HepG2 (cell line): ENCODE results near the gene TMEM131L. TPM values are rescaled to one million over a fixed set of nuclear protein-coding genes. Genes with fewer than 3 reads are reported as not detected.
A peak's percentile ranks its signal among the peaks of the same experiment; 100 is the strongest.

ENCODE experiments used
- ATAC-seq: fragments of 200-7000 bp; cut with Tn5 transposase; 3 replicates; pipeline ENCODE4 v1.9.1; 2020; ENCODE audit warnings: mild to moderate bottlenecking, moderate library complexity
- BruUV-seq: library from RNA; stranded (reverse); fragments of 400-500 nt; replicated peaks from 2 replicates; lab custom pipeline; 2021; lab: Mats Ljungman, UMichigan
- CTCF ChIA-PET: fragments of 300-600 bp; formaldehyde crosslinking; extraction: SDS; loops from one replicate; lab custom pipeline; 2021; ENCODE audit warnings: low total read pairs, inconsistent platforms, low intra/inter-chr PET ratio; lab: Yijun Ruan, JAX
- POLR2A ChIA-PET: fragments of 350-600 bp; sonication (Branson Sonifier 250); formaldehyde crosslinking; loops from one replicate; lab custom pipeline; 2020; ENCODE audit warnings: antibody characterized with exemption, inconsistent platforms; lab: Yijun Ruan, JAX
- DNase-seq: peaks from one replicate; pipeline ENCODE4 v3.0.0-alpha.2; 2015; ENCODE audit warnings: low spot score
- FAIRE-seq: peaks from 3 replicates; lab custom pipeline; 2011; peaks lifted over from hg19 to GRCh38; lab: Jason Lieb, UNC
- H2AFZ ChIP-seq: one replicate; pipeline ENCODE4 v1.6.1; 2011; ENCODE audit warnings: low read length, inconsistent platforms
- H3K27ac ChIP-seq: fragments of 300-600 bp; 3 replicates; pipeline ENCODE4 v1.8.0; 2011; ENCODE audit warnings: mixed run types, mild to moderate bottlenecking, mixed read lengths, low read length, inconsistent platforms; ENCODE audit not compliant: insufficient read depth; ENCODE audit errors: extremely low read length
- H3K27me3 ChIP-seq, 2 experiments: fragments of 200-600 bp in 1 of 2; 2 replicates in 1 of 2; 3 replicates in 1 of 2; pipeline versions ENCODE4 v1.6.0 to v1.8.0; 2011; ENCODE audit warnings: low read length in 2 of 2, mild to moderate bottlenecking in 2 of 2, moderate library complexity in 2 of 2, inconsistent platforms in 1 of 2; ENCODE audit not compliant: insufficient read depth in 2 of 2, control insufficient read depth in 1 of 2
- H3K36me3 ChIP-seq, 2 experiments: fragments of 200-600 bp in 1 of 2; replicated peaks in 1 of 2; 2 replicates in 1 of 2; 3 replicates in 1 of 2; pipeline versions ENCODE4 v1.5.1 to v1.8.0; 2011; ENCODE audit warnings: low read length in 2 of 2, inconsistent platforms in 1 of 2; ENCODE audit not compliant: insufficient read depth in 2 of 2, control insufficient read depth in 1 of 2
- H3K4me1 ChIP-seq: 2 replicates; pipeline ENCODE4 v1.5.1; 2012; ENCODE audit warnings: low read length, inconsistent platforms; ENCODE audit not compliant: insufficient read depth
- H3K4me2 ChIP-seq: 2 replicates; pipeline ENCODE4 v1.6.0; 2011; ENCODE audit warnings: low read depth, low read length, inconsistent platforms
- H3K4me3 ChIP-seq, 3 experiments: fragments of 200-600 bp in 1 of 3; sonication (generic), shearing (Covaris generic) in 1 of 3; replicated peaks in 1 of 3; 2 replicates each; pipeline ENCODE4 v1.5.1; 2011 to 2016; ENCODE audit warnings: low read length in 3 of 3, inconsistent platforms in 2 of 3, low read depth in 2 of 3, mild to moderate bottlenecking in 2 of 3, control low read depth in 1 of 3, mixed read lengths in 1 of 3; ENCODE audit not compliant: insufficient read depth in 1 of 3
- H3K79me2 ChIP-seq: one replicate; pipeline ENCODE4 v1.6.1; 2011; ENCODE audit warnings: low read length, inconsistent platforms; ENCODE audit not compliant: insufficient read depth
- H3K9ac ChIP-seq: 2 replicates; pipeline ENCODE4 v1.6.0; 2011; ENCODE audit warnings: mild to moderate bottlenecking, low read depth, low read length, inconsistent platforms; ENCODE audit not compliant: insufficient read depth
- H3K9me3 ChIP-seq: 2 replicates; pipeline ENCODE4 v1.5.1; 2012; ENCODE audit warnings: mild to moderate bottlenecking, low read length
- H4K20me1 ChIP-seq: 2 replicates; pipeline ENCODE4 v1.6.0; 2011; ENCODE audit warnings: inconsistent platforms, mild to moderate bottlenecking, low read length, moderate library complexity; ENCODE audit not compliant: insufficient read depth
- ATF7-NPFF ChIP-seq: sonication (generic); formaldehyde crosslinking; IDR thresholded peaks from 2 replicates; pipeline ENCODE4 v1.8.1; 2023; ENCODE audit warnings: mild to moderate bottlenecking, low read depth, missing genetic modification reagents, moderate library complexity
- E2F1 ChIP-seq: sonication (generic); formaldehyde crosslinking; IDR thresholded peaks from 2 replicates; pipeline ENCODE4 v1.5.0; 2020; ENCODE audit warnings: missing genetic modification reagents
- FOSL1 ChIP-seq: sonication (generic); formaldehyde crosslinking; IDR thresholded peaks from 2 replicates; pipeline ENCODE4 v1.9.0; 2021; ENCODE audit warnings: missing genetic modification reagents, borderline replicate concordance
- FOSL2 ChIP-seq: sonication (generic); formaldehyde crosslinking; IDR thresholded peaks from 2 replicates; pipeline ENCODE4 v1.4.0; 2020; ENCODE audit warnings: missing genetic modification reagents
- MAFG ChIP-seq: sonication (generic); formaldehyde crosslinking; IDR thresholded peaks from 2 replicates; pipeline ENCODE4 v1.5.1; 2020; ENCODE audit warnings: mild to moderate bottlenecking, missing genetic modification reagents
- SOX13 ChIP-seq, 3 experiments: fragments of 450-650 bp in 1 of 3; sonication (generic) in 1 of 3; formaldehyde crosslinking in 1 of 3; IDR thresholded peaks in 2 of 3; conservative IDR thresholded peaks in 1 of 3; 2 replicates each; pipeline versions ENCODE4 v1.5.0 to v1.6.1; 2016 to 2020; ENCODE audit warnings: antibody characterized with exemption in 1 of 3, mild to moderate bottlenecking in 1 of 3, missing compliant biosample characterization in 1 of 3, missing genetic modification reagents in 1 of 3, moderate library complexity in 1 of 3
- TFAP4 ChIP-seq: sonication (generic); IDR thresholded peaks from 2 replicates; pipeline ENCODE4 v1.6.1; 2016; ENCODE audit warnings: low read depth, borderline replicate concordance
- ZNF629 ChIP-seq: sonication (generic); formaldehyde crosslinking; conservative IDR thresholded peaks from 2 replicates; pipeline ENCODE4 v1.5.0; 2020; ENCODE audit warnings: missing genetic modification reagents
- ZNF687 ChIP-seq: sonication (generic); formaldehyde crosslinking; IDR thresholded peaks from 2 replicates; pipeline ENCODE4 v1.5.1; 2020; ENCODE audit warnings: mild to moderate bottlenecking, missing genetic modification reagents, moderate library complexity
- WGBS: methylation state at CpG from one replicate; pipeline ENCODE4 v1.1.6; 2017; ENCODE audit warnings: low lambda C conversion rate; 5-methylcytosine and 5-hydroxymethylcytosine counted together
- in situ Hi-C: cut with HindIII; loops from 2 replicates; pipeline ENCODE4 v1.10.0; 2017; ENCODE audit warnings: low pct_unique_long_range_greater_than_20kb; ENCODE audit not compliant: extremely low pct_ligation_motif_present
- intact Hi-C: fragments of 100-400 bp; cut with micrococcal nuclease; formaldehyde crosslinking; loops from one replicate; pipeline ENCODE4 v1.10.0; 2022; ENCODE audit not compliant: unreplicated experiment
- polyA plus RNA-seq, 8 experiments: library from polyadenylated mRNA; depleted of rRNA in 3 of 8; stranded (reverse) in 7 of 8; unstranded in 1 of 8; fragments of >200 nt; fragmentation: Illumina TruSeq in 4 of 8; extraction: Trizol in 4 of 8; gene quantifications; 2 replicates each; pipeline versions ENCODE4 v1.2.1 to v1.2.3, GENCODE V29; 2011 to 2016; ENCODE audit warnings: low read depth in 4 of 8, missing spikeins in 1 of 8, mixed read lengths in 1 of 8; ENCODE audit not compliant: insufficient read depth in 1 of 8
- total RNA-seq, 5 experiments: library from RNA; depleted of rRNA; stranded (reverse); fragments of >200 nt; fragmentation: Illumina TruSeq; extraction: Trizol; gene quantifications; 2 replicates each; pipeline ENCODE4 v1.2.3, GENCODE V29; 2016; ENCODE audit warnings: low read depth in 1 of 5

TMEM131L gene
- total and polyA plus RNA-seq, 2 of the 13 experiments (the other 11 are each of a cell fraction or from before 2014, with no cell fraction given): 2.2 to 4.5 TPM

- 91% methylated on average over 5 of the region's 5 CpGs for WGBS
- H3K36me3 ChIP-seq: no peaks in the 10 kb centered on the region; a peak in 1 of 5 replicates
- in situ Hi-C loops: no loop called here
- H3K79me2 ChIP-seq: no peaks in the 10 kb centered on the region
- ChIA-PET CTCF (no interaction called here), POLR2A (interaction anchor here (1.1 to 1.2 kb wide), 2 partner anchors 20 to 33 kb away, joined by 3 read pairs; partner anchors contain the start of gene TMEM131L)
- intact Hi-C loops: no loop called here
- DNase-seq (no peak), ATAC-seq (no peak), FAIRE-seq (no peak)
- no peak overlapping the region for H3K4me2 ChIP-seq
- H3K9me3 ChIP-seq: no peaks in the 10 kb centered on the region
- H3K4me3 ChIP-seq: no peak overlapping the region
- no peaks in the 10 kb centered on the region for H3K27me3 ChIP-seq
- H2AFZ ChIP-seq: no peak overlapping the region
- no TSS peak for BruUV-seq
- TF ChIP-seq E2F1 (CRISPR knock-in tag) (no peak), MAFG (no peak), ATF7-NPFF (CRISPR knock-in tag) (no peak), ZNF629 (CRISPR knock-in tag) (peak; percentile 48; the same call in 1 of the 2 replicates)
- H3K4me1 ChIP-seq: peaks cover 17% of the 10 kb centered on the region
- H3K27ac ChIP-seq: no peak overlapping the region
- H3K9ac ChIP-seq: no peak overlapping the region
- H4K20me1 ChIP-seq: no peaks in the 10 kb centered on the region
These were observed 19.7 kb downstream of the TMEM131L start for GRCh38 chr4:153485860-153486259.

GRCh38 chr4:153486281-153487151, 20.4 kb downstream of the TMEM131L start:
- in situ Hi-C loops (no loop called here), intact Hi-C loops (no loop called here)
- Histone ChIP-seq H3K4me2 (no peak overlapping the region), H3K9ac (no peak overlapping the region), H3K27me3 (no peaks in the 10 kb centered on the region), H3K79me2 (no peaks in the 10 kb centered on the region), H3K36me3 (no peaks in the 10 kb centered on the region; a peak in 1 of 5 replicates), H3K27ac (no peak overlapping the region), H3K9me3 (no peaks in the 10 kb centered on the region), H4K20me1 (no peaks in the 10 kb centered on the region), H3K4me3 (no peak overlapping the region), H2AFZ (no peak overlapping the region), H3K4me1 (peaks cover 17% of the 10 kb centered on the region)
- no peak for FAIRE-seq
- 78% methylated on average over 11 of the region's 14 CpGs for WGBS
- peak; percentile 72 for DNase-seq
- CTCF ChIA-PET: no interaction called here
- peak; percentile 70 for ATAC-seq
- no TSS peak for BruUV-seq
- POLR2A ChIA-PET: interaction anchor here (1.1 to 1.2 kb wide), 2 partner anchors 21 to 33 kb away, joined by 3 read pairs; partner anchors contain the start of gene TMEM131L
- no peak for TF ChIP-seq TFAP4
- TF ChIP-seq ZNF687 (CRISPR knock-in tag): peak; percentile 13; the same call in 1 of the 2 replicates
- TF ChIP-seq FOSL2 (CRISPR knock-in tag): peak; percentile 34
- TF ChIP-seq FOSL1 (CRISPR knock-in tag): no peak
- no peak for TF ChIP-seq SOX13 (IDR thresholded peaks at IDR 0.05)
- TF ChIP-seq SOX13 (CRISPR knock-in tag; conservative IDR thresholded peaks at IDR 0.05 in 1 of 2, IDR thresholded peaks at IDR 0.05 in 1 of 2): peak in 1 of 2 experiments; percentile 23; a peak in 1 of 4 replicates
